A549 (cell line): ENCODE measurements around the gene NXPH3.

Experiments
- PHF8 ChIP-seq: fragments of 200-600 bp; sonication (generic); IDR thresholded peaks from 2 replicates; pipeline ENCODE4 v1.6.1; 2016; ENCODE audit warnings: low read depth, mild to moderate bottlenecking, antibody characterized with exemption, moderate library complexity, borderline replicate concordance
- TF ChIP-seq, protein P1 (sequence below): fragments of >200 bp; sonication (Bioruptor Twin); formaldehyde crosslinking; IDR thresholded peaks from 3 replicates; pipeline ENCODE4 v1.5.1; 2016

DNA sequence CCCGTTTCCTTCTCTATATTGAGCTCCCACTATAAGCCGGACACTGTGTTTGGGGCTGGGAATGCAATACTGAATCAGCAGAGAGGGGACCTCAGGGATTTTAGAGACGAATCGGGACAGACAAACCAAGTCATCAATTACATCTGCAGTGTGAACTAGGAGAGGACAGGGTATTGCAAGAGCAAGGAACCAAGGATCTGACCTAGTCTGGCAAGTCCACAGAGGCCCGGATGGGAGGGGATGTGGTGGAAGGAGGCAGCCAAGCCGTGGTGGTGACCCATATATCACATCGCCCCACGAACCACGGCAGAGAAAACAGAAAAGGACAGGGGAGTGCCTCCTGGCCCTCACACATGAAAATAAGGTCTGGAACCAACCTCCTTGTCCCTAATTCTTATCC, 28.1 kb upstream of the NXPH3 start:
- TF ChIP-seq, protein P1, sequence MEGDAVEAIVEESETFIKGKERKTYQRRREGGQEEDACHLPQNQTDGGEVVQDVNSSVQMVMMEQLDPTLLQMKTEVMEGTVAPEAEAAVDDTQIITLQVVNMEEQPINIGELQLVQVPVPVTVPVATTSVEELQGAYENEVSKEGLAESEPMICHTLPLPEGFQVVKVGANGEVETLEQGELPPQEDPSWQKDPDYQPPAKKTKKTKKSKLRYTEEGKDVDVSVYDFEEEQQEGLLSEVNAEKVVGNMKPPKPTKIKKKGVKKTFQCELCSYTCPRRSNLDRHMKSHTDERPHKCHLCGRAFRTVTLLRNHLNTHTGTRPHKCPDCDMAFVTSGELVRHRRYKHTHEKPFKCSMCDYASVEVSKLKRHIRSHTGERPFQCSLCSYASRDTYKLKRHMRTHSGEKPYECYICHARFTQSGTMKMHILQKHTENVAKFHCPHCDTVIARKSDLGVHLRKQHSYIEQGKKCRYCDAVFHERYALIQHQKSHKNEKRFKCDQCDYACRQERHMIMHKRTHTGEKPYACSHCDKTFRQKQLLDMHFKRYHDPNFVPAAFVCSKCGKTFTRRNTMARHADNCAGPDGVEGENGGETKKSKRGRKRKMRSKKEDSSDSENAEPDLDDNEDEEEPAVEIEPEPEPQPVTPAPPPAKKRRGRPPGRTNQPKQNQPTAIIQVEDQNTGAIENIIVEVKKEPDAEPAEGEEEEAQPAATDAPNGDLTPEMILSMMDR = no peak
- TF ChIP-seq PHF8 = no peak
